ENCODE data around the gene FAM9A.

GRCh38 chrX:8755813-8756212, 45.4 kb downstream of the FAM9A start:
- no peak for TF ChIP-seq CTCF (IDR thresholded peaks at IDR 0.05; ENCODE audit: borderline replicate concordance, extremely low read depth, low read length, poor library complexity, severe bottlenecking)
- TF ChIP-seq EZH2 (IDR thresholded peaks at IDR 0.05; ENCODE audit: borderline replicate concordance, low read depth, low read length, severe bottlenecking): no peak

All from DND-41 (cell line).